Measurements from ENCODE around the gene SLC16A13. TPM values are rescaled to one million over a fixed set of nuclear protein-coding genes. Genes with fewer than 3 reads are reported as not detected.

SLC16A13 gene
- total and polyA plus RNA-seq, 2 donors (not counting 3 experiments of a cell fraction or from before 2014, with no cell fraction given): 16.8 to 24.7 TPM

- no TSS peak for BruUV-seq (replicated peaks)
- DNase-seq (ENCODE audit: low read depth, low spot score) (no peak), FAIRE-seq (no peak)
- H3K4me3 ChIP-seq (replicated peaks in 1 of 3; ENCODE audit: insufficient read depth in 1 of 3, low read depth in 1 of 3, low read length in 3 of 3): no peak overlapping the region
- no peaks in the 10 kb centered on the region for H3K79me2 ChIP-seq (ENCODE audit: control insufficient read depth, insufficient read depth, low read length)
- no peak overlapping the region for H3K9ac ChIP-seq (replicated peaks; ENCODE audit: extremely low read depth, insufficient read depth, low read length)
- H3K9me1 ChIP-seq (replicated peaks; ENCODE audit: control insufficient read depth, extremely low read depth, insufficient read depth, low read length): no peaks in the 10 kb centered on the region
- dilution Hi-C loops (cut with MboI; ENCODE audit: extremely low pct_ligation_motif_present, low sequenced_read_pairs) (no loop called here), intact Hi-C loops (cut with micrococcal nuclease) (no loop called here)
- peak overlapping the region; percentile 11 for H2AFZ ChIP-seq (ENCODE audit: low read depth, low read length)
- ChIA-PET POLR2A (no interaction called here), CTCF (interaction anchor here (0.6 to 0.8 kb wide), 2 partner anchors 176 to 255 kb away, joined by 3 read pairs; no protein-coding TSS in a partner anchor)
- peaks cover 32% of the 10 kb centered on the region for H3K4me1 ChIP-seq (ENCODE audit: control insufficient read depth, extremely low read depth, insufficient read depth, low read length)
- no peaks in the 10 kb centered on the region for H3K27me3 ChIP-seq (ENCODE audit: control insufficient read depth in 2 of 2, insufficient read depth in 2 of 2, low read length in 2 of 2)
- H3K4me2 ChIP-seq (ENCODE audit: insufficient read depth, low read length): no peak overlapping the region
- H4K20me1 ChIP-seq (replicated peaks; ENCODE audit: control insufficient read depth, extremely low read depth, insufficient read depth, low read length): no peaks in the 10 kb centered on the region
- no peak overlapping the region for H3K27ac ChIP-seq (ENCODE audit: insufficient read depth, low read depth, low read length)
- TF ChIP-seq JUN (IDR thresholded peaks at IDR 0.05; ENCODE audit: borderline replicate concordance, insufficient read depth, insufficient read length, low read depth): no peak
- TF ChIP-seq GATA2 (IDR thresholded peaks at IDR 0.05; ENCODE audit: insufficient read depth, insufficient read length, low read depth, low read length): no peak
- no peak for TF ChIP-seq FOS (IDR thresholded peaks at IDR 0.05; ENCODE audit: borderline replicate concordance, insufficient read depth, low read length)
- TF ChIP-seq MYC (IDR thresholded peaks at IDR 0.05; ENCODE audit: low read depth, low read length): no peak
- H3K36me3 ChIP-seq (ENCODE audit: control insufficient read depth in 2 of 2, extremely low read depth in 1 of 2, insufficient read depth in 2 of 2, low read length in 2 of 2): no peaks in the 10 kb centered on the region
- no peaks in the 10 kb centered on the region for H3K9me3 ChIP-seq (replicated peaks; ENCODE audit: control insufficient read depth, insufficient read depth, low read length)
Measured at GRCh38 chr17:7041607-7042500, 6.0 kb downstream of the SLC16A13 start.

- H3K79me2 ChIP-seq (ENCODE audit: control insufficient read depth, insufficient read depth, low read length): no peaks in the 10 kb centered on the region
- no peaks in the 10 kb centered on the region for H3K27me3 ChIP-seq (ENCODE audit: control insufficient read depth in 2 of 2, insufficient read depth in 2 of 2, low read length in 2 of 2)
- H3K9ac ChIP-seq (replicated peaks; ENCODE audit: extremely low read depth, insufficient read depth, low read length): no peak overlapping the region
- no peaks in the 10 kb centered on the region for H3K36me3 ChIP-seq (ENCODE audit: control insufficient read depth in 2 of 2, extremely low read depth in 1 of 2, insufficient read depth in 2 of 2, low read length in 2 of 2)
- no peak overlapping the region for H3K27ac ChIP-seq (ENCODE audit: insufficient read depth, low read depth, low read length)
- H3K4me2 ChIP-seq (ENCODE audit: insufficient read depth, low read length): peak overlapping the region; percentile 40
- H3K9me1 ChIP-seq (replicated peaks; ENCODE audit: control insufficient read depth, extremely low read depth, insufficient read depth, low read length): no peaks in the 10 kb centered on the region
- no TSS peak for BruUV-seq (replicated peaks)
- no peaks in the 10 kb centered on the region for H4K20me1 ChIP-seq (replicated peaks; ENCODE audit: control insufficient read depth, extremely low read depth, insufficient read depth, low read length)
- intact Hi-C loops (cut with micrococcal nuclease): no loop called here
- no peak for TF ChIP-seq JUN (IDR thresholded peaks at IDR 0.05; ENCODE audit: borderline replicate concordance, insufficient read depth, insufficient read length, low read depth)
- TF ChIP-seq FOS (IDR thresholded peaks at IDR 0.05; ENCODE audit: borderline replicate concordance, insufficient read depth, low read length): no peak
- TF ChIP-seq GATA2 (IDR thresholded peaks at IDR 0.05; ENCODE audit: insufficient read depth, insufficient read length, low read depth, low read length): no peak
- no peak for TF ChIP-seq POLR2A (IDR thresholded peaks at IDR 0.05; ENCODE audit: low read depth, low read length)
- TF ChIP-seq EZH2 (IDR thresholded peaks at IDR 0.05; ENCODE audit: borderline replicate concordance, low read depth, low read length, severe bottlenecking): no peak
- TF ChIP-seq POLR2AphosphoS5 (IDR thresholded peaks at IDR 0.05; ENCODE audit: insufficient read depth, low read depth, low read length): no peak
- TF ChIP-seq MYC (IDR thresholded peaks at IDR 0.05; ENCODE audit: low read depth, low read length): no peak
- TF ChIP-seq CTCF (IDR thresholded peaks at IDR 0.05; ENCODE audit: extremely low read depth in 1 of 2, insufficient read depth in 1 of 2, low read depth in 1 of 2, low read length in 2 of 2): no peak
- TF ChIP-seq MAX (IDR thresholded peaks at IDR 0.05; ENCODE audit: insufficient read depth, insufficient read length): no peak
- DNase-seq (ENCODE audit: low read depth, low spot score) (no peak), FAIRE-seq (no peak)
- dilution Hi-C loops (cut with MboI; ENCODE audit: extremely low pct_ligation_motif_present, low sequenced_read_pairs): no loop called here
- H3K9me3 ChIP-seq (replicated peaks; ENCODE audit: control insufficient read depth, insufficient read depth, low read length): no peaks in the 10 kb centered on the region
- peaks cover 30% of the 10 kb centered on the region for H3K4me1 ChIP-seq (ENCODE audit: control insufficient read depth, extremely low read depth, insufficient read depth, low read length)
- POLR2A ChIA-PET: no interaction called here
- peak overlapping the region in 2 of 3 experiments; percentile 5 to 35 for H3K4me3 ChIP-seq (replicated peaks in 1 of 3; ENCODE audit: insufficient read depth in 1 of 3, low read depth in 1 of 3, low read length in 3 of 3)
- CTCF ChIA-PET: interaction anchor here (0.6 kb wide), 2 partner anchors 94 to 175 kb away, joined by 3 read pairs; no protein-coding TSS in a partner anchor
- peak overlapping the region; percentile 92 for H2AFZ ChIP-seq (ENCODE audit: low read depth, low read length)
Measured at GRCh38 chr17:7042501-7043181, 6.8 kb downstream of the SLC16A13 start.
